ENCODE results near the gene UBR3. TPM values are rescaled to one million over a fixed set of nuclear protein-coding genes. Genes with fewer than 3 reads are reported as not detected.
"Not testable (repeated sequence)": the region's sequence is repeated elsewhere in the genome, so short reads cannot be mapped to it uniquely, and the experiment has no call there.

UBR3 gene
- total and polyA plus RNA-seq, 4 donors = 6.1 to 63.9 (median 41.2) TPM

GRCh38 chr2:169834401-169834800 lies 7.1 kb downstream of the UBR3 start:
- no peak overlapping the region for H3K4me3 ChIP-seq (ENCODE audit: low read length in 2 of 2)
- ATAC-seq (ENCODE audit: low FRiP score) (no peak), DNase-seq (no peak)
- intact Hi-C loops (cut with DNase I) = no loop called here
- no peaks in the 10 kb centered on the region for H3K27me3 ChIP-seq (ENCODE audit: control insufficient read depth in 1 of 2, insufficient read depth in 2 of 2, low read length in 1 of 2)
- no peaks in the 10 kb centered on the region for H3K9me3 ChIP-seq (ENCODE audit: control insufficient read depth, low read length)
- peaks cover 0 to 1% of the 10 kb centered on the region in 2 donors for H3K4me1 ChIP-seq (ENCODE audit: control insufficient read depth in 1 of 2, insufficient read depth in 2 of 2, low read length in 2 of 2)
- H3K27ac ChIP-seq (ENCODE audit: low read depth in 1 of 2, low read length in 2 of 2) = no peak overlapping the region
- WGBS, 2 donors = 47 to 65% methylated on average over 1 of the region's 1 CpG
- H3K36me3 ChIP-seq (ENCODE audit: control insufficient read depth in 1 of 2, insufficient read depth in 2 of 2, low read length in 1 of 2) = no peaks in the 10 kb centered on the region

GRCh38 chr2:169838743-169839489 lies 11.7 kb downstream of the UBR3 start:
- intact Hi-C loops (cut with DNase I) = no loop called here
- H3K4me3 ChIP-seq (ENCODE audit: low read length in 2 of 2) = no peak overlapping the region
- no peak for DNase-seq
- WGBS, 2 donors = 95 to 96% methylated on average over 2 of the region's 2 CpGs
- ATAC-seq (ENCODE audit: low FRiP score) = no peak
- no peaks in the 10 kb centered on the region for H3K27me3 ChIP-seq (ENCODE audit: control insufficient read depth in 1 of 2, insufficient read depth in 2 of 2, low read length in 1 of 2)
- no peak overlapping the region for H3K27ac ChIP-seq (ENCODE audit: low read depth in 1 of 2, low read length in 2 of 2)
- peaks cover 0 to 4% of the 10 kb centered on the region in 2 donors for H3K4me1 ChIP-seq (ENCODE audit: control insufficient read depth in 1 of 2, insufficient read depth in 2 of 2, low read length in 2 of 2)
- no peaks in the 10 kb centered on the region for H3K36me3 ChIP-seq (ENCODE audit: control insufficient read depth in 1 of 2, insufficient read depth in 2 of 2, low read length in 1 of 2)
- no peaks in the 10 kb centered on the region for H3K9me3 ChIP-seq (ENCODE audit: control insufficient read depth, low read length)

GRCh38 chr2:169839954-169840746 lies 12.9 kb downstream of the UBR3 start:
- intact Hi-C loops (cut with DNase I) = no loop called here
- Histone ChIP-seq H3K4me1 (ENCODE audit: control insufficient read depth in 1 of 2, insufficient read depth in 2 of 2, low read length in 2 of 2) (peaks cover 0 to 6% of the 10 kb centered on the region in 2 donors), H3K27ac (ENCODE audit: low read depth in 1 of 2, low read length in 2 of 2) (no peak overlapping the region), H3K9me3 (ENCODE audit: control insufficient read depth, low read length) (no peaks in the 10 kb centered on the region), H3K4me3 (ENCODE audit: low read length in 2 of 2) (no peak overlapping the region), H3K27me3 (ENCODE audit: control insufficient read depth in 1 of 2, insufficient read depth in 2 of 2, low read length in 1 of 2) (no peaks in the 10 kb centered on the region), H3K36me3 (ENCODE audit: control insufficient read depth in 1 of 2, insufficient read depth in 2 of 2, low read length in 1 of 2) (no peaks in the 10 kb centered on the region)
- DNase-seq (no peak), ATAC-seq (ENCODE audit: low FRiP score) (peak; percentile 33)
- 67 to 78% methylated on average over 10 of the region's 10 CpGs for WGBS, 2 donors

GRCh38 chr2:169840747-169841142 lies 13.5 kb downstream of the UBR3 start:
- no peaks in the 10 kb centered on the region for H3K27me3 ChIP-seq (ENCODE audit: control insufficient read depth in 1 of 2, insufficient read depth in 2 of 2, low read length in 1 of 2)
- DNase-seq (no peak), ATAC-seq (ENCODE audit: low FRiP score) (peak; percentile 56)
- peaks cover 0 to 6% of the 10 kb centered on the region in 2 donors for H3K4me1 ChIP-seq (ENCODE audit: control insufficient read depth in 1 of 2, insufficient read depth in 2 of 2, low read length in 2 of 2)
- intact Hi-C loops (cut with DNase I) = no loop called here
- 97% methylated on average over 2 of the region's 2 CpGs for WGBS, 2 donors
- no peak overlapping the region for H3K4me3 ChIP-seq (ENCODE audit: low read length in 2 of 2)
- H3K27ac ChIP-seq (ENCODE audit: low read depth in 1 of 2, low read length in 2 of 2) = no peak overlapping the region
- H3K36me3 ChIP-seq (ENCODE audit: control insufficient read depth in 1 of 2, insufficient read depth in 2 of 2, low read length in 1 of 2) = no peaks in the 10 kb centered on the region
- H3K9me3 ChIP-seq (ENCODE audit: control insufficient read depth, low read length) = no peaks in the 10 kb centered on the region

- DNase-seq; H3K4me1 ChIP-seq (ENCODE audit: control insufficient read depth in 1 of 2, insufficient read depth in 2 of 2, low read length in 2 of 2); H3K36me3 ChIP-seq (ENCODE audit: control insufficient read depth in 1 of 2, insufficient read depth in 2 of 2, low read length in 1 of 2); ATAC-seq (ENCODE audit: low FRiP score); H3K27ac ChIP-seq (ENCODE audit: low read depth in 1 of 2, low read length in 2 of 2); H3K4me3 ChIP-seq (ENCODE audit: low read length in 2 of 2); intact Hi-C loops (cut with DNase I); H3K27me3 ChIP-seq (ENCODE audit: control insufficient read depth in 1 of 2, insufficient read depth in 2 of 2, low read length in 1 of 2); H3K9me3 ChIP-seq (ENCODE audit: control insufficient read depth, low read length): not testable (repeated sequence)
- WGBS, 2 donors = 95 to 99% methylated on average over 14 to 21 of the region's 24 CpGs
Observed at GRCh38 chr2:169841625-169842024, 14.4 kb downstream of the UBR3 start.

- intact Hi-C loops (cut with DNase I) = no loop called here
- Histone ChIP-seq H3K4me3 (ENCODE audit: low read length in 2 of 2) (no peak overlapping the region), H3K9me3 (ENCODE audit: control insufficient read depth, low read length) (no peaks in the 10 kb centered on the region), H3K36me3 (ENCODE audit: control insufficient read depth in 1 of 2, insufficient read depth in 2 of 2, low read length in 1 of 2) (no peaks in the 10 kb centered on the region), H3K4me1 (ENCODE audit: control insufficient read depth in 1 of 2, insufficient read depth in 2 of 2, low read length in 2 of 2) (peaks cover 2 to 5% of the 10 kb centered on the region in 2 donors), H3K27ac (ENCODE audit: low read depth in 1 of 2, low read length in 2 of 2) (no peak overlapping the region), H3K27me3 (ENCODE audit: control insufficient read depth in 1 of 2, insufficient read depth in 2 of 2, low read length in 1 of 2) (no peaks in the 10 kb centered on the region)
- WGBS, 2 donors = 94 to 95% methylated on average over 2 of the region's 2 CpGs
- ATAC-seq (ENCODE audit: low FRiP score) = no peak
- no peak for DNase-seq
Observed at GRCh38 chr2:169845016-169845415, 17.8 kb downstream of the UBR3 start.

GRCh38 chr2:169848959-169849693 lies 21.9 kb downstream of the UBR3 start:
- H3K27ac ChIP-seq (ENCODE audit: low read depth in 1 of 2, low read length in 2 of 2); ATAC-seq (ENCODE audit: low FRiP score); intact Hi-C loops (cut with DNase I); DNase-seq; H3K4me3 ChIP-seq (ENCODE audit: low read length in 2 of 2); H3K9me3 ChIP-seq (ENCODE audit: control insufficient read depth, low read length); H3K36me3 ChIP-seq (ENCODE audit: control insufficient read depth in 1 of 2, insufficient read depth in 2 of 2, low read length in 1 of 2); H3K27me3 ChIP-seq (ENCODE audit: control insufficient read depth in 1 of 2, insufficient read depth in 2 of 2, low read length in 1 of 2); H3K4me1 ChIP-seq (ENCODE audit: control insufficient read depth in 1 of 2, insufficient read depth in 2 of 2, low read length in 2 of 2): not testable (repeated sequence)
- WGBS, 2 donors = 70 to 71% methylated on average over 8 of the region's 8 CpGs

- Histone ChIP-seq H3K27me3 (ENCODE audit: control insufficient read depth in 1 of 2, insufficient read depth in 2 of 2, low read length in 1 of 2) (no peaks in the 10 kb centered on the region), H3K27ac (ENCODE audit: low read depth in 1 of 2, low read length in 2 of 2) (no peak overlapping the region), H3K9me3 (ENCODE audit: control insufficient read depth, low read length) (no peaks in the 10 kb centered on the region), H3K4me3 (ENCODE audit: low read length in 2 of 2) (no peak overlapping the region), H3K4me1 (ENCODE audit: control insufficient read depth in 1 of 2, insufficient read depth in 2 of 2, low read length in 2 of 2) (peaks cover 2% of the 10 kb centered on the region in 2 donors), H3K36me3 (ENCODE audit: control insufficient read depth in 1 of 2, insufficient read depth in 2 of 2, low read length in 1 of 2) (no peaks in the 10 kb centered on the region)
- 97% methylated on average over 1 of the region's 1 CpG for WGBS, 2 donors
- intact Hi-C loops (cut with DNase I) = no loop called here
- ATAC-seq (ENCODE audit: low FRiP score) = no peak
- DNase-seq = no peak
Observed at GRCh38 chr2:169849710-169850109, 22.5 kb downstream of the UBR3 start.
